ENCODE measurements around the gene SIK1.
"Not testable (repeated sequence)": the region's sequence is repeated elsewhere in the genome, so short reads cannot be mapped to it uniquely, and the experiment has no call there.

The SIK1 gene

GRCh38 chr21:43383351-43383750 is 43.6 kb downstream of the SIK1 start:
- not testable (repeated sequence) for DNase-seq

- not testable (repeated sequence) for DNase-seq
Observed at GRCh38 chr21:43382902-43383301, 44.0 kb downstream of the SIK1 start.

GRCh38 chr21:43380852-43381533 is 45.9 kb downstream of the SIK1 start:
- not testable (repeated sequence) for DNase-seq

- not testable (repeated sequence) for DNase-seq
Observed at GRCh38 chr21:43380337-43380736, 46.6 kb downstream of the SIK1 start.

DNA sequence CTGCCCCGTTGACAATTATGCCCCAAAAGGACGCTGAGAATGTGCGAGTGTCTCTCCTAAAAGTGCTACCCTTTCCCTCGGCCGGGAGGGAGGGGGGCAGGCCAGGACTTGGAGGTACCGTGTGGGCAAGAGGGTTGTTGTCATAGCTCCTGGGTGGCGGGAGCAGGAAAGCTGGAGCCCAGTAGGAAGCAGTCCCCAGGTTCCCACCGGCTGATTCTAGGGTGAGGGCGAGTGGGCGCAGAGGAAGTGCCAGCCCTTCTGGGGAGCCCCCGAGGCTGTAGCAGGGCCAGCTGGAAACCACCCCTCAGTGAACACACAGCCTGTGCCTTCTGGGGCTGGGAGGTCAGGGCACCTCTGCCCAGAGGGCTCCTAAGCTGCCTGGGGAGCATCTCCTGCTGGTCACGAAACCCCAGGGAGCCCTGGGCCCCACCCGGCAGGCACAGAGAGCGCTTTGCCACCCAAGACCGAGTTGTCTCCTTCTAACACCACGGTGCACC is 47.3 kb downstream of the SIK1 start:
- not testable (repeated sequence) for DNase-seq

DNA sequence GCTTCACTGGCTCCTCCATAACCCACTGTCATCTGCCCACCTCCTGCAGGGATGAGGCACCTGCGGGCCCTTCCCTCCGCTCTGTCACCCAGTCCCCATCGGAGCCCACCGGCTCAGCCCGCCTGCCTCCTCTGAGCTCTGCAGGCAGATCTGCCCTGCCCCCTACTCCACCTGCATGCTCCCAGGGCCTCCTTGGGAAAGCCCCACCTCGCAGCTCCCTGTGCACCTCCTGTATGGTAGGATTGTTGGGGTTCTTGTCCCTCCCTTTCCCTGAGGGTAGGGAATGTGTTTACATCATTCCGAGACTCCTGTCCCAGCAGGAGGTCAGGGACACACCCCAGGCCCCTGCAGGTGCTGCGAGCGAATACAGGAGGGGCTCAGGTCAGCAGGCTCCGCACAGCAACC is 50.5 kb downstream of the SIK1 start:
- no peak for DNase-seq

- DNase-seq: no peak
Observed at GRCh38 chr21:43375837-43376477, 51.0 kb downstream of the SIK1 start.

DNA sequence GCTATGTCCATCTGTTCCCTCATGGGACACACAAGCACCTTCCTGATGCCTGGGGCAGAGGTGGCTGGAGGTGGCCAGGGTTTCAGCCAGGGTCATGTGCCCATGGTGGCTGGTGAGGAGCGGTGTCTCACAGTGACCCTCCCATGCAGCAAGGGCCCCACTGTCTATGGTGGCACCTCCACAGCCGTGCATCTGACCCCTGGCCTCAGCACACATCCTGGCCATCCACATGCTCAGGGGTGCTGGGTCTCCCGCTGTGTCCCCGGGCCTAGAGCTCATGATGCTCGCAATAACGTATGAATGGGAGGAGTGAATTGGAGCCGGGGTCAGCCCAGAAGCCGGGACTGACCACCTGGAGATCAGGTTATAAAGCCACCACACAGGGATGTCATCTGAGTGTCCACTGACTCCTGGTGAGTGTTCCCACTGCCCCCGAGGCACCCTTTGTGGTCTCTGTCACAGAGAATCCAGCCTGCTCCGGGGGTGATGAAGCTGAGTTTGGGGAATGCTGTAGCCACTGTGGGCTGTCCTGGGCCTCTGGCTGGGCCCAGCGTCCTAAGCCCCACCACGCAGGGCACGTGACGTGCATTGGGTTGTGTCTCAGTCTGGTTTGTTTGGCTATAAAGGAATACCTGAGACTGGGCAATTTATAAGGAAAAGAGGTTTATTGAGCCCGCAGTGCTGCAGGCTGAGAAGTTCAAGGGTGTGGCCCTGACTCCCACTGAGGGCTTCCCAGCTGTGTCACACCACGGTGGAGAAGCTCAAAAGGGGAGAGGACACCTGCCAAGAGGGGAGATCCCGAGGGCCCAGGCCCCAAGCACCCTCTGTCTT is 51.7 kb downstream of the SIK1 start:
- DNase-seq: no peak

- DNase-seq: no peak
Observed at GRCh38 chr21:43374228-43374885, 52.6 kb downstream of the SIK1 start.

DNA sequence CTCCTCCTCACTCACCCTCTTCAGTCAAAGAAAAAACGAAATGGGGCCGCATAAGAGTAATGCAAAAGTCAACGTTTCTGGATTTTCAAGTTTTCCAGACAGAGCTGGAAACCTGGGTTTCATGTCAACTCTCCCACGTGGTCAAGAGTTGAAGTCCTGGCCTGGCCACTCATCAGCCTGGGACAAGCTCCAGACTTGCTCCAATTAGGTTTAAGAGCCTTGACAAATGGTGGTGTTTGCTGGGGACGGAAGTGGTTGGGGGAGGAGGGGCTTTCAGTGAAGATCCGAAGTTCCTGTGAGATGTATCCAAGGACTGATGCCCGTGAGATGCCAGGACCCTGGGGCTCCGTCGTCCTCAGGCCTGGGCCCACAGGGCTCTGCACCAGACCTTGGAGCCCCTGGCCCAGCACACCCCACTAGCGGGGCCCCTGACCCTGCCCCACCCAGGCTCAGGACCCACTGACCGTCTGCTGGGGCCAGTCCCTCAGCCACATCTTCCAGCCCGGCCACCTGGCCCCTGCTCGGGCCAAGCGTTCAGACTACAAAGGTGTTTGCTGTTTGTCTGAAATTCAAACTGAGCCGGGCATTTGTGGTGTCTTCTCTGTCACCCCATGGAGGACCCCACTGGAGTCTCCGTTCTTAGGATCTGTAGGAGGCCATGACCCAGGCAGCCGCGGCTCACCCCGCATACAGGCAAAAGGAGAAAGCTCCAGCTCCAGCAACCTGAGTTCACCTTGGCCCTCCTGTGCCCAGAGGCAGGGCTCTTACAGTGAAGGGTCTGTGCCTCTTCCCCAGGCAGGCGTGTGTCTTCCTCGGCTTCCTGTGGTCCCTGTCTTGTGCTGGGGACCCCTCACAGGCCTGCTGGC is 53.3 kb downstream of the SIK1 start:
- no peak for DNase-seq

- no peak for DNase-seq
Observed at GRCh38 chr21:43372663-43373361, 54.1 kb downstream of the SIK1 start.

DNA sequence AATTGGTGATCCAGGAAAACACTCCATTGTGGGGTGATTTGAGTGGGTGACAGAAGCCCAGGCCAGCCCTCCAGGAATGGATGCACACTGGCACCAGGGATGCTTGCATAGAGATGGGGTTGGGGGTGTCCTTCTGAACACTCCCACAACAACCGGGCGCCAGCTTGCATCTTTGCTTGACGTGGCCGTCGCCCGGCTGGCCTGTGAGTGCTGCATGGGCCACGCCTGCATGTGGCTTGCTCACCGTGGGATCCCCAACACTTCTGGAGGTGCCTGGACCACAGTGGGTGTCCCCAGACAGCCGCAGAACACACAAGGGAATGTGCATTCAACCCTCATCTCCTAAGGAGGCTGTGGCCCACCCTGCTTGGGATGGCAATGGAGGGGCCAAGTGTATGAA is 55.1 kb downstream of the SIK1 start:
- DNase-seq: no peak

DNA sequence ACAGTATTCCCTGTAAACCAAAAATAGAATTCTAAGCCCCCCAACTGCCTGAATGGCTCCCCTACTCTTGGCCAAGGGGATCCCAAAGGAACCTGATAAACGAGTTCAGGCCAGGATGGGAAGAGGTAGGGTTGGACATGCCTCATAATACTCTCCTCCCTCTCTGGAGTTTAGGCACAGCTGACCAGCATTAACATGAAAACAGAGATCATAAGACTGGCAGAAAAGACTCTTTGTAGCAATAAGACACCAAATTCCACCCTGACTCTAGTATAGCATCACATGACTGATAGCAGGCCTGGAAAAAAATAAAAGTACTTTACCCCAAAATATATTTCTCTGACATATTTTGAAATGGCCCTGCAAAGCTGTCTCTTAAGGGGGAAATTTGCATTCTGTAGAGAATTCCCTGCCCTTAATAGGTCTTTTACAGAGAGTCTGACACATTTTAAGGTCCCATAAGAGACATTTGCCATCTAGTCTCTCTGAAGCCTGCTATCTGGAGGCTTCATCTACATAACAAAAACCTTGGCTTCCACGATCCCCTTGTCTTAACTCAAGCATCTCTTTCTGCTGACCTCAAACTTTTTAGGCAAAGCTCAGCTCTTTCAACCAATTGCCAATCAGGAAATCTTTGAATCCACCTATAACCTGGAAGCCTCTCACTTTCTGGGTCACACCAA is 55.9 kb downstream of the SIK1 start:
- no peak for DNase-seq

- DNase-seq: no peak
Observed at GRCh38 chr21:43370091-43370658, 56.8 kb downstream of the SIK1 start.

- no peak for DNase-seq
Observed at GRCh38 chr21:43369596-43370090, 57.3 kb downstream of the SIK1 start.

DNA sequence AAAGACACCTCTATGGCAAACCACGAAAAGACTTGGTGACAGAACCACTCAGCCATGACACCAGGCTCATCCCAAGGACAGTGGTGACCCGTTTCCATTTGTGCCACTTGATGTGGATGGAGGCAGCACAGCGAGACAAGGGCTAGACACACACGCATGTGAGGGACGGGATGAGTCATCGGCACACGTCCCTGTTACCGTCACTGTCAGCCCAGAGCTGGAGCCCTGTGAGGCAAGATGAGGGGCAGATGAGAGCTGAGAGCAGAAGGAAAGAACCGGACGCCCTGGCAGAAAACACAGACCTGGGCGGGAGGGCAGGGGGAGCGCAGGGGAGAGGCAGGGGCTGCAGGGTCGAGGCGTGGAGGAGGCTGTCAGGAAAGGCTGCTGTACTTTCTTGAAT is 57.8 kb downstream of the SIK1 start:
- no peak for DNase-seq

DNA sequence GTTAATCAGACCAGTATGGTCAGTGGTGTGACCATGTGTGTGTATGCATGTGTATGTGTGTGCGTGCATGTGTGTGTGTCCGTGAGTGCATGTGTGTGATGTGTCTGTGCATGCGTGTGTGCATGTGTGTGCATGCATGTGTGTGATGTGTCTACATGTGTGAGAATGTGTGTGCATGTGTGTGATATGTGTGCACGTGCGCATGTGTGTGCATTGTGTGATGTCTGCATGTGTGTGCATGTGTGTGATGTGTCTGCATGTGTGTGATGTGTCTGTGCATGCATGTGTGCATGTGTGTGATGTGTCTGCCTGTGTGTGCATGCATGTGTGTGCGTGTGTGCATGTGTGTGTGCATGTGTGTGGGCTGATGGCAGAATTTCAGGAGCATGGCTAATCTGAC is 58.2 kb downstream of the SIK1 start:
- DNase-seq: no peak

DNA sequence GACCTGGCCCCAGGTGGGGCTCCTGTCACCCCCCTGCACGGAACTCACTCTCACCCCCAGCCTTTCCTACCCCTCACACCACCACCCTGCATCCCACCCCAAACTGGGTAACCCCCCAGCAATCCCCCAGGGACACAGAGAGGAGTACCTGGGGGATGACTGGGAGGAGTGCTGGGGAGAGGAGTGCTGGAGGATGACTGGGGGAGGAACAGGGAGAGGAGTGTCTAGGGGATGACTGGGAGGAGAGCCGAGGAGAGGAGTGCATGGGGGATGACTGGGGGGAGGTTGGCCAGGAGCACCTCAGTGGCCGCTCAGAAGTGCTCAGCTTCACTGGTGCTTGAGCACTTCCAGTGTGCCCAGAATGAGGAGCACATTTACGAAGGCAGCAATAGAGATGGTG is 59.1 kb downstream of the SIK1 start:
- no peak for DNase-seq

DNA sequence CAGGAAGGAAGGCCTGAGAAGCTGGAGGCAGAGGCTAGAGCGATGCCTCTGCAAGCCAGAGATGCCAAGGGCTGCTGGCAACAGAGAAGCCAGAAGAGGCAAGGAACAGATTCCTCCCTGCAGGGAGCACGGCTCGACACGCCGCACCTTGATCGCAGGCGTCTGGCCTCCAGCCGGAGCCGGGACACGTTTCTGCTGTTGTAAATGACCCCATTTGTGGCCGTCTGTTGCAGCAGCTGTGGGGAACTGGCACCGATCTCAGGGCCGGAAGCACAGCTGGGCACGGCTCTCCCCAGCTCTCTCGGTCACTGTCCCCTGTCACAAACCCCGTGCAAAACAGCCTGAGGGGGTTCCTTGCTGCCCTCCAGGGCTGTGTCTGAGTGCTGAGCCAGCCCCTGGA is 59.6 kb downstream of the SIK1 start:
- no peak for DNase-seq

DNA sequence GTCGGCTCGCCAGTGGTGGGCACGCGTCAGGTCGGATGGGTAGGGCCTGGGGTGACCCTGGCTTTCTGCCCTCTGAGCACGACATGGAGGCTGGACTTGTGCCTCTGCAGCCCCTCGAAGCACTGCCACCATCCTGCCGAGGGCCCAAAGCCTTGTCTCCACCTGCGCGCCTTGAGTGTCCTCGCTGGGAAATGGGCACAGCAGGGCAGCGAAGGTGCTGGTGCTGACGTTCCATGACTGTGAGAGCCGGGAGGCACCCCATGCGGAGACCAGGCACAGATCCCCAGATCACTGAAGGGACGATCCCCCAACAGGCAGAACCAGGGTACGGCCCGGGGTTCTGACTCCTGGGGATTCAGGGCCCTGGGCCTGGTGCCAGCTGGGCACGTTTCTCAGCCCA is 60.3 kb downstream of the SIK1 start:
- no peak for DNase-seq

All from NCI-H187 treated with DMSO at 0.1 percent for 48 hours (cell line).